Stimulated activated CD4-positive, alpha-beta T cell treated with anti-CD3 and anti-CD28 coated beads, Interleukin-2, amount 100 ng/mL, for 24 hours (primary cell): ENCODE data around the gene AFF3.

Experiments used
- DNase-seq, 2 donors: peaks; one replicate each; pipeline ENCODE4 v3.0.0-alpha.2; 2020

The AFF3 gene

DNA sequence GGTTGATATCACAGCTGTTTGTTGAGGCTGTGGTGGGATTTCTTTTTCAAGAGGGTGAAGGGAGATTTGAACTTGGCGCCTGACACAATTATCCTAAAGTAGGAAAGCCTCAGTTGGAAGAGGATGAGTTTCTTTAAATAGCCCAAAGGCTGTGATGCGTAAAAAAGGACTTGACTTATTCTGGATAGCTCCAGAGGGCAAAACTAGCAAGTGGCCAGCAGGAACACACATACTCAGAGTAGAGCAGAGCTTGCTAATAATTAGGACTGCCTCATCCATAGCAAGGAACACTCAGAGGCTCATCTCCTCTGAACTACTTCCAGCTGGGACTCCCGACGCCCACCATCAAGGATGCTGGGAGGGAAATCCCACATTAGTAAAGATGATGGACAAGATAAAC lies 74.0 kb downstream of the AFF3 start:
- no peak for DNase-seq

DNA sequence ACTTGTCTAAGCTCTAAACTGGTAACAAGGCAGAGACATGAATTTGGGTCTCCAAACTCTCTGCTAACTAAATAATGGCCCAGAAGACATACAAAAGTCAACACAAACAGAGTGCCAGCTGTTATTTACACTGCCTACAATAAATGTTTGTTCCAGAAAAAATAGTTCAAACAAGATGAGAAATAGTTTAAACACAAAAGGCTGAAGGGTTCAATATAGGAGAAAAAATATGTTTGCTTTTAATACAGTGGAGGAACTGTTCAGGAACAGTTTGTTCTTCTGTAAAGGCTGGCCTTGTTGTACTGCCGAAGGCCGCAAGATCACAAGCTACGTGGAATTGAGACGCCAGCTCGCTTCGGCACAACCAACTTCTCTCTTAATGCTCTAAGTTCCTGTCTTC lies 74.6 kb downstream of the AFF3 start:
- no peak for DNase-seq

DNA sequence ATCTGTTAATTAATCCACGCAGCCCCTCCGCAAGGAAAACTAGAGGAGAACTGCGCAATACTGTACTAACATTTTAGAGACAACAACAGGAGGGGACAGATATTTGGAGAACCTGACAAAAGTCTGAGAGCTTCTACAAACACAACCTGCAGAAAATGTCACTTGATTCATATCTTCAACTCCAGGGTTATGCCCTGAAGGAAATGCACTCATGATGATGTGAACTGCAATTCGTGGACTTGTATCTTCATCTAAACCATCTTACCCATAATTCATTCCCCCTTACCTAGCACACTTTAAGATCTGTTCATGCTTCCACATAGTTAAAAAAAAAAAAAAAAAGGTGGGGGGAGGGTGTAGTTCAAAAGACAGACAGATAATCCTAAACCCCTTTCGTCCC lies 75.5 kb downstream of the AFF3 start:
- no peak for DNase-seq

DNA sequence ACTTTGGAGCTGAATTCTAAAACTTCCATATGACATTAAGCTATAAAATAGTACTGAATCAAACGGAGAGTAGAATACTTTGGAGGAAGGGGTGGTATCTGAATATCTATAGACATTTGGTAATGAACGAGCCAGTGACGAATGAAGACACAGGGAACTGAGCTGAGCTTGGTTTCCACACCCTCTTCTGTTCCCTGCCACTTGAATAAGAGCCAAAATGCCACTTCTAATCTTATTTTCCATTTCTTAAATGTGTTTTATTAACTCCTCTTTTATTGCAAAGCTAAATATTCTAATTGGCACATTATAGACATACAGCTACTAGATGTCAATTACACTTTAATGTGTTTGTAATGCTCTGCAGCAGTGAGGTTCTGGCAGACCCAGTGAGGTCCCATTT lies 76.1 kb downstream of the AFF3 start:
- no peak for DNase-seq

DNA sequence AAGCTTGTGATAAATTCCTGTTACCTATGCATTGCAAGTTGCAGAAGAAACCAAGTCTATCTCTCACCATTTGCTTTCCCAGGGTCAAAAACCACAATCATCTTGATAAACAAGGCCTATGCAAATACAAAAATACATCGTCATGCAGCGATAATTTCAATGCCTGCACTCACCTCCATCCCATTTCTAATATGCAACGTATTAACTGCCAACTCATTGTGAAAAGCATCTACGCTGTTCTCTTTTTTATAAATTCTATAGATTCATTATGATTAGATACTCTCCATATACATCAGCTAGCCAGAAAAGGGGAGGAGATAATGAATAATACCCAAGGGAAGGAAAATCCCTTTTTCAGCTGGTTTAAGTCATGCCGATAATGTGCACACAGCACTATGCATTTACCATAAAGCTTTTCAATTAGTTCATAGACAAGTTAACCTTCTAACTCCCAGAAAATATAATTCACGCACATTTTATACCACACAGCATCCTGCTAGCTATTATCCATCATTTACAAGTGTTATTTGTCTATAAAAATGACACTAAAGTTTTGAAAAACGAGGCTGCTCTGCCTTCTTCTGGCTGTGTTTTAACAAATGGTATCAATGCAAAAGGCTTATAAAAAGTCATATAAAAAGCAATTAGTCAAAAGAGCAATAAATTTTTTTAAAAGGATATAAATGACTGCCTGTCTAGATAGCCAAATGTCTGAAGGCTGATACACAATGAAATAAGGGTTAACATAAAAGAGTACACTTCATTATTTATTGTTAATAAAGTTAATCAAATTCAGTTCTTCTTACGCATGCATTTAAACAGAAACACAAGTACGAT lies 77.6 kb downstream of the AFF3 start:
- DNase-seq: no peak

DNA sequence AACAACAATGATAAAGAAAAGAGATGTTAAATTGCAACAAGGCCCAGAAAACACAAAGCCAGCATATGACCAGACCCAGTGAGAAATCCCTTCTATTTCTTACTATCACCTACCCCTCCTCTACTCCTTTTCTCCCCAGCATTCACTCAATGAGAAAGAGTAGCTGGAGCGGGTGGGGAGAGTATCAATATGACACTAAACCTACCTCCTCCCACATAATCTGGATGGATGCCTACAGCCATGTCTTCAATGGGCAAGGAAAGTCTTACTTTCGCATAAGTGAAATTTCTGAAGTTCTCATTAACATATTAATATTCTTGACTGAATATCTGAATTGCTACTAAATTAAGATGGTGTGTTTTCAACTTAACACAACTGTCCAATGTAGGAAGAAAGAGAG lies 78.2 kb downstream of the AFF3 start:
- no peak for DNase-seq

DNA sequence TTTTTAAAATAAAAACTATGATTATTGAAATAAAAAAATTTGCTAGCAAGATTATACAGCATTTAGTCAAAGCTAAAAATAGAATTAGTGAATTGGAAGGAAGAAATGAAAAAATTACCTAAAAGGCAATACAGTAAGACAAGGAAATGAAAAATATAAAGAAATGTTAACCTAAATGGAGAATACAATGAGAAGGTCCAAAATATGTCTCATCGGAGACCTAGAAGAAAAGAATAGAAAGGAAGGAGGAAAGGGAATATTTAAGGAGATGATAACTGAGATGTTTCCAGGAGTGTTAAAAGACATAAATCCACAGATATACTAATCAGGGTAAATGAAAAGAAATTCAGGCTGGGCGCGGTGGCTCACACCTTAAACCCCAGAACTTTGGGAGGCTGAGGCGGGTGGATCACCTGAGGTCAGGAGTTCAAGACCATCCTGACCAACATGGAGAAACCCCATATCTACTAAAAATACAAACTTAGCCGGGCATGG lies 78.9 kb downstream of the AFF3 start:
- no peak for DNase-seq

DNA sequence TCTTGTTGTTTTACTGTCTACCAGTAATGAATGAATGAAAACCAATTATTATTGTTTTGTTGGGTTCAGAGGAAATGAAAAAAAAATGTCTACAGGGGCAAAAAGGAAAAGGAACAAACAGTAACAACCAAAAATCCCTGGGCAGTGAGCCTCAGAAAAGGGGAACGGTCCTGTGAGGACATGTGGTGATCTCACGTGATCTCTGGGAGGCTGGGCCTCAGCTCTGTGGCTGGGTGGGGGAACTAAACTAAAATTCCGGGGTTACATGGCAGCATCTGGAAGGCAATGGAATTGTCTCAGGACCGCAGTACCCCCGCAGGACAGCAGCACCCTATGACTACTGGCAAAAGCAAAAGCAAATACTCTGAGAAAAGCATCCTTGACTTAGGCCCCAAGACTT lies 80.1 kb downstream of the AFF3 start:
- no peak for DNase-seq

DNA sequence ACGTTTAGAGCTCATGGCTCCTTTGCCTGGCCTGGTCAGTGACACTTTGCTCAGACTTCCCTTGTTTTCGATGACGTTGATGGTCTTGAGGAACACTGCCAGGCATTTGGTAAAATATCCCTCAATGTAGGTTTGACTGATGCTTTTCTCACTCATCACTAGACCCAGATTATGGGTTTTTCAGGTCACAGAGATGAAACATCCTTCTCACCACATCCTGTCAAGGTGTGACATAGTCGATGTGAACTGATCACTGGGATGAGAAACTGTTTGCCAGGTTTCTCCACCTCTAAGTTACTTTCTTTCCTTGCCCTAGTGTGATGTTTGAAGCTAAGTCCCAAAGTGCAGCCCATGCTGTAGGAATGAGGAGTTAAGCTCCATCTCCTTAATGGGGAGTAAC lies 81.5 kb downstream of the AFF3 start:
- no peak for DNase-seq

DNA sequence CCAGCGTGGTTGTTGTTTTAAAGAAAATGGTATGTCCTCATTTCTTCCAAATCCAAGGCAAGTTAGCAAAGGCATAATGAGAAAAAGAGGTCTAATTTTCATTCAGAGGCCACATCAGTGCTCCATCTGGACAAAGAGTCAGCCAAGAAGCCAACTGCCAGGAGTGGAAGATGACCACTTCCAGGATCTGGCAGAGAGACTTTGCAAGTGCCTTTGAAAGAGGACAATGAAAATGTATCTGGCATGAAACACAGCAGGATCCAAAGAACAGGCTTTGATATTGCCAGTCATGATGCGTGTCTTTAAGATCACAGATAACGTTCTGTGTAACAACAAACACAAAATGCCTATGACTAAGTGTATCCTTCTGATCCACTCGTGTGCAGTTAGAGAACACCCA lies 82.8 kb downstream of the AFF3 start:
- DNase-seq: no peak

DNA sequence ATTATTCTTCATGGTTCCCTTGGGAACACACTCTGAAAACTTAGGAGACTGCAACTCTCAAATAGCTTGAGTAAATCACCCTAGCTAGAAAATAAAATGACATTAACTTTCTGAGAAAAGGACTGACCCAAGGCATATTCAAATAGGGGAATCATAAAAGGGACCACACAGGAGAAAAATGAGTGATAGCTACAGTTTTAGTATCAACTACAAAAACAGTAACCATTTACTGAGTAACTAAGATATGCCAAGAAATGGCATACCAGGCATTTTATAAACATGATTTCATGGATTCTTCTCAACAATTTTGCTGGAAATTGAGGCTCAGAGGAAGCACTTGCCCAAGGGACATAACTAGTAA lies 84.5 kb downstream of the AFF3 start:
- no peak for DNase-seq

DNA sequence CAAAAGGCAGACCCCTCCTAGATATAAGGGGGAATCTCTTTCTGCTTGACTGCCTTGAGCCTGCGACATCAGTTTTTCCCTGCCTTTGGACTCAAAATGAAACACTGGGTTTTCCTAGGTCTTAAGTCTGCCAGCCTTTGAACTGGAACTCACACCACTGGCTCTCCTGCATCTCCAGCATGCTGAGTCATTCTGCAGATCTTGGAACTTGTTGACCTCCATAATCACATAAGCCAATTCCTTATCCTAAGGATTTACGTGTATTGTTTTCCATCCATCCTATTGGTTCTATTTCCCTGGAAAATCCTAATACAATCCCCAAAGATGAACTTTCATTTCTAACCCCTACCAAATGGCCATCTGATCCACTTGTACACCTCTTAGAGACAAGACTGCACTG lies 88.0 kb downstream of the AFF3 start:
- DNase-seq: no peak

DNA sequence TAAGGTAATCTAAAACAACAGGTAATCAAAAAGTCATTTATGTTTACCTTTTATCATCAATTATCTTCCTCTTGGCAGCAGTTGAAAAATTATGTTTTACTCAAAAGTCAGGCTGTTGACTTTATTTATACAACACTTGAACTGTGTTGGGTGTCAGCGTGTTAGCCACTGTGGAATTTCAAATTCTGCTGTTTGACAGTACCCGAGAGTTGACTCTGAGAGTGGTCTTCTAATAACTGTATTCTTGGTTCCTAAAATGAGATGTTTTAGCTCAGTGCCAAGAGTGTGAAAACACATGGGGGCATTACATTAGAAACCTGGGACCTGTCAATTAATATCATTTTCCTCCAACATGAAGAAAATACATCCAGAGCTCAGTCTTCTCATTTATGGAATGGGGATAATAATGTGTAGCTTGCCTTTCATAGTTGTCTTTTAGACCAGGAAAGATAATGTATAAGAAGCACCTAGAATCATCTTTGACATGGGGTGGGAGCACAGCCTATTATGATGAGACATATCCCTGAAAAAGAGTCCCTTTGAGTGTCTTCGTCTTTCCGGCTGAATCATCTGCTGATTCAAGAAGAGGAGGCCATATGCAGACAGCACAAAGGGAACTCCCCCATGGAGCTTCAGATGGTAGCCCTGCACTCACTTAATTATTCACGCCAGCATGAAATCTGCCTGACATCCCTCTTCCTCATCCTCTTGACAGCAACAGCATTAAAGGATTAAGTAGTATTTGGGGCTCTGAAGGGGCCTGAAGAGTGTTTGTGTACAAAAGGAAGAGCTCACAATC lies 89.1 kb downstream of the AFF3 start:
- DNase-seq: no peak

DNA sequence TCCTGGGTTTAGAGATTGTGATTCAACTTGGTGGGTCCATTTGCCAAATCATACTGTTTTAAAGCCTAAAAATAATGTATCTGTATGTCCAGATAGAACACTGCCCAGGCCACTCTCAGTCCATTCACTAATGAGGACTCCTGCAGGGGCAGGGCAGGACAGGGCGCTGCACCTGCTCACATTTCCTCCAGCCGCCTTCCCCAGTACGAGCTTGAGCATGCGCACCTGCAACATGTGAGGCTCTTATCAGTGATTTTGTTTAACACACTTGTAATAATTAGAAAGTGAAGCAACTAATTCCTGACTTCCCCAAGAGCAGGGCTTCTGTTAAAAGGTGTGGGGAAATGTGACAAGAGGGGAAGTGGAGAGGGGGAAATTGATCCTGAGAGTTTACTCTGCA lies 89.7 kb downstream of the AFF3 start:
- DNase-seq: no peak

DNA sequence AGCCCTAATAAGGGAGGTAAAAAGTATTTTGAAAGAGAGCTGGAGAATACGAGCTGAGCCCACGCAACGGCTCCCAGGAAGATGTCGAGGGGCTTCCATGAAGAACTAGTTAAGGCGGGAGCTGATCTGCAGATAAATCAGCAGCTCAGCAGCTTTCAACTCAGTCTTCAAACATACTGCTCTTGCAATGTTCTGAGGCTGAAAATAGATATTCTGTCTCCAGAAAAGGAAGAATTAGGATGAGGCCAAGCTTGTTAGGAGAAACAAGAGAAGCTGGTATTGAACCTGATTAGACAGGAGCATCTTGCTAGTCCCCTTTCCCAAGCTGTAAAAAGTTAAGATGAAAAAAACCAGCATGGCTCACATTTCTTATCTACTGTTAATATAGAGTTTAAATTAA lies 91.1 kb downstream of the AFF3 start:
- DNase-seq: no peak

DNA sequence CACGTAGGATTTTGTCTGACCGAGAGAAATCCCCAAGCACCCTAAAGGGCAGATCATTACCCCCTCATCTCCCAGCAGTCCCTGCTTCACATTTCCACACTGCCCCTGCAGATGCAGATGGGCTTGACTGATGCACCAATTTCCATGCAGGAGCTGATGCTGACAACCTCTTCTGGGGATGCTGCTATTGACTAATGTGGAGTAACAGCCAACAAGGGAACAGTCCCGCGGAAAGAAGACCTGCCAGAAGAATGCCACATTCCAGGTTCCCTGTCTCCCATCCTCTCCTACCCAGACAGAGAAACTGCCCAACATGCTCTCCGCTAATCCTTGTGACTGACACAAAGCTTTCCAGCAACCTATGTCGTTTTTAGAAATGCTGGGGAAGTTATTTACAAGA lies 91.7 kb downstream of the AFF3 start:
- no peak for DNase-seq

DNA sequence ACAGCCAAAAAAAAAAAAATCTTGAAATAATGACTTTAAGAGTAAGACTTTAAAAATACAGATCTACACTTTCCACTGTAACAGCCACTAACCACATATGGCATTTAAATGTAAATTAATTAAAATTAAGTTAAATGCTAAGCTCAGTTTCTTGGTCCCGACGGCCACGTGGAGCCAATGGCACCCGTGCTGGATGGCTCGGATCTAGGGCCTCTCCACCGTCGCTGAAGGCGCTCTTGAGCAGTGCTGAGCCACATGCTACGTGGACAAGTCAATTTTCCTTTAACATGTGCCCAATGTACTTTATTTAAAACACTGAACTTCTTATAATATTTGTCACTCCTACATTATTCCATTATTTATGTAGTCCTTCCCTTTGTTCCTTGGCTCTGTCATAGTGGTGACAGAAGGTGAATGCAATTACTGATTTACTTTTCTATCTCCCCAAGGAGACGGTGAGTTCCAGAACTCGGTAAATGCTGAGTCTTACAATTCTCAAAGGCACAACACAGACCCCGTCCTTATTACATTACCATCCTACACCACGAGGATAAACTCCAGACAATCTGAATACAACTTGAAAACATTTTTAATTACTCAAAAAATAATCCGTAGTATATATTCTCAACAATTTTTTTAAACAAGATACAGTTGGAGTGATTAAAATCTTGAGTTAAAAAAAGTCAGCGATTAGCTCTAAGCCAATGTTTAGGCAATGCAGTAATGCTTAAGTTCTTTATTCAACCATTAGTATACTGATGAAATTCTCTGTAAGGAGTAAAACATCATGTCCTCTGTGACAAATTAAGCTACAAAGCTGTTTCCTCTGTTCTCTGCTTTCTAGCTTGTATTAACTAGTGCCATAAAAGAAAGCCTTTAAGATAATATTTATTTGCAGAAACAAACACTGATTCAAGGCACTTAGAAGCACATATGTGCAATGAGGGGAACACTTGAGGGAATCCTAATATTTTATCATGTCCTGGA lies 95.1 kb downstream of the AFF3 start:
- DNase-seq: no peak

DNA sequence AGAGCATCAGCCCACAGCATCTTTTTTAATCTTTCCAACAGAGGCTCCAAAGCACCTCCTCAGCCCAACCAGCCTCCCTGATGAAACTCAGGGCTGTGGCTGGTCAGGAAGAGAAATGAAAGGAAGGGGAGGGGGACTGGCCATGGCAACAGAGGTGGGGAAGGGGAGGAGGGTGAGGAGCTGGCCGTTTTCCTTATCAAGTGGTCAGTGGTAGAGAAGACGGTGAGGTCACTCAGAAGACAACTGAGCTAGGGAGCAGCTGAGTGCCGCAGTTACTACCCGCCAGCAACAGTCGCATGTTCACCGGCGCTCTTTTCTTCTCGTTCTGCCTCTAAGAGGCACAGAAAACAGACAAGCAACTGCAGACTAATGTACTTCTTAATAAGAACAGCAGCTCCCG lies 97.4 kb downstream of the AFF3 start:
- DNase-seq: no peak

DNA sequence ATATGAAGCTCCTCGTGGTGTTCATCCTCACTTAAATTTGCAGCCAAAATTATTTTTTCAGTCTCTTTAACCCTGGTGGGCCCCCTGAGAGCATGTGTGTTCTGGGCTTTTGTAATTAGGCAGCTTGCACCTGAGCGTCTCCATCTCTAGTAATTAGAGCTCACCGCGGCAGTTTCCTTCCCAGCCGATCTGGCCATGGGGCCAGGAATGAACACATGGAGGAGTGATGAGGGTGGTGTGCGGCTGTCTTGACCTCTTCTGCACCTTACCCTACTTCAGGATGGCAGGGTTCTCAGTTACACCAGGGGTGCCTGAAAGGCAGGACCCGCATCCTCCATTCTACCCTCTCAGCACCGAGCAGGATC lies 98.5 kb downstream of the AFF3 start:
- no peak for DNase-seq

DNA sequence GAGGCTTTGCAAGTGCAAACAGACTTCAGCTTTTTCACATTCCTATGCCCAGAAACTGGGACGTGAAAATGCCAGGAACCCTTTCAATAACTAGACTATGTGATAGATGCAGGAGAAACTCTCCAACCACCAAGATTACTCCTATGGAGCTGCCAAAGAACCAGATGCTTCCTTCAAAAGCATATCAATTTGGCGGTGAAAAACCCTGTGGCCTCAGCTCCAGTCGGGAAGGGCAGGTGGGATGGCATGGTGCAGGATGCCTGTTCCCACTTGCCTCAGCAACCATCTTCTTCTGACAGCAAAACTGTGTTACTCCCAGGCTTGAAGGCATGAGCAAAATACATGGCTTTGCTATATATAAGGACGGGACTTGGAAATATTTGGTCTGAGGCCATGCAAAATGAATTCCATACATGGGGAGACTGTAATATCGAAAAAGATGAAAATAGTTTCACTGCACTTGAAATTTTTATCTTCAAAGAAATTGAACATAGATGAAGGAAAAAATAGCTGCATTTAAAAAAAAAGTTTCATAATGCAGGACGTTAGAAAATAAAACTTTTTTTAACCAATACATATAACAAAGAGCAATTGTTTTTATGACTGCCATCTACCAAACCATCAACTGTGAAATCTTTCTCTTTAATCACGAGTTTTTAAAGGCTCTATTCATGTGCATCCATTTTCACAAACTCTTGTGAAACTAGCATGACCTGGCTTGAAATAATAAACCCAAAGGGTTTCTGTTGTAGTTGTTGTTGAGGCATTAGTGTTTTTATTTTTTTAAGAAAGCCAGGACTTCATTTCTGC lies 99.1 kb downstream of the AFF3 start:
- no peak for DNase-seq

DNA sequence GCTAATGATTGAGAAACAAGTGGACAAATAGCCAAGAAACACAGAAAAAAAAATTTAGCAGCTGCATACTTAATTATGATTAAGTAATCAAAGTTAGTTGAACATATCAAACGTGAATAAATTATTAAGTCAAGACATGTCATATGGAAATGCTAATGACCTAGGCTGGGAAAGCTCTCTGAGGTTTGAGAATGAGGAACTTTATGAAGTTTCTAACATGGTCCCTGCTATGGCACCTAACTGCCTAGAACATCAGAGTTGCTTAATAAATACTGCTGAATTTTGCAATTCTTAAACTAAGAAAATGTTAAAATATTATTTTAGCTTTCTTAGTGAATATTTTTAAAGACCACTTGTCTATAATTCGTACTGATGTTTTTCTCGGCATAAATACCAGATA lies 99.8 kb downstream of the AFF3 start:
- no peak for DNase-seq

DNA sequence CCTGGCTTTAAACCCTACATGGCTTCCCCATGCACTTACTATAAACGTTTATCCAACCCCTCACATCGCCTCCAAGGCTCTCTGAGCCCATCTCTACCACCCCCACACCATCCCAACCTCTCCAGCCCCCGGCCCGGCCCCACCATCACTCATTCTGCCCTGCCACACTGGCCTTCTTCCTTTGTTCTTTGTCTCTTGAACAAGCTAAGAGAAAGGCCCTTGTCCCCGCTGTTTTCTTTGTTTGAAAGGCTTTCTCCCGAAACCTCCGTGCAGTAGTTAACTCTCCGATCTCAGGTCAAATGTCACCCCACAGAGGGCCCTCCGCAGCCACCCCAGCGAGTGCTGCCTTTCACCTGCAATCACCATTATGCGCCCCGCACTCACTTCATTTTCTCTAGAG lies 100.4 kb downstream of the AFF3 start:
- no peak for DNase-seq
